Right renal pelvis (tissue), 4 donors: ENCODE results near the gene PRSS48. TPM values are rescaled to one million over a fixed set of nuclear protein-coding genes. Genes with fewer than 3 reads are reported as not detected.
"Not testable (repeated sequence)": the region's sequence is repeated elsewhere in the genome, so short reads cannot be mapped to it uniquely, and the experiment has no call there.

ENCODE experiments used
- DNase-seq, 4 donors: peaks; one replicate each; pipeline ENCODE4 v3.0.0-alpha.2; 2013; ENCODE audit warnings: low read depth in 4 of 4, low spot score in 3 of 4, missing footprints in 1 of 4
- polyA plus RNA-seq, 4 donors: library from polyadenylated mRNA; unstranded; fragments of 120-200 nt; gene quantifications; one replicate each; pipeline ENCODE4 v1.2.1, GENCODE V29; 2013; ENCODE audit not compliant: insufficient read length in 4 of 4

PRSS48 gene
- polyA plus RNA-seq, 4 donors = not detected

DNA sequence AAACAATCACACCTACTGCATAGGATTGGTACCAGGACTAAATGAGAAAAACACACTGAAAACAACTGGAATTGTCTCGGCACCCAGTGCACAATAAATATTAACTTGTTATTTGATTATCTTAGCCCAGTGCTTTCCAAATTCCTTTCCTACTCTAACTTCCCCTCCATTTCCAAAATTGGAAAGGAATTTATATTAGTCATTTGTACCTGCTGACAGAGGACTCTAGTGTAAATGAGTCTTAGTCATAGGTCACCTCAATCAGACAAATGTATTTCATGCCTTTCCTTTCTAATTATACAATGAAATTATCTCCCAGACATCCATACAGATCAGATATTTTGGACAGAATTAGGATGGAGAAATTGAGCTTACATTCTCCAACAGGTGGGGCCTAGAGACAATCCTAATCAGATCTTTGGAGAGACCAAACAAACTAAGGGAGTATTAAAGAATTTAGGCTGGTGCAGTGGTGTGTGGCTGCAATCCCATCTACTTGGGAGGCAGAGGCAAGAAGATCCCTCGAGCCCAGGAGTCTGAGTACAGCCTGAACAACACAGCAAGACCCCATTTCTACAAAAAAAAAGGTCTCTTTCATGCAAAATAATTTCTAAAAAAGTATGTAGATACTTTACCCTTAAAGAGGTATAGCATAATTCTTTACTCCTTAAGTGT is 38.4 kb downstream of the PRSS48 start:
- no peak for DNase-seq

DNA sequence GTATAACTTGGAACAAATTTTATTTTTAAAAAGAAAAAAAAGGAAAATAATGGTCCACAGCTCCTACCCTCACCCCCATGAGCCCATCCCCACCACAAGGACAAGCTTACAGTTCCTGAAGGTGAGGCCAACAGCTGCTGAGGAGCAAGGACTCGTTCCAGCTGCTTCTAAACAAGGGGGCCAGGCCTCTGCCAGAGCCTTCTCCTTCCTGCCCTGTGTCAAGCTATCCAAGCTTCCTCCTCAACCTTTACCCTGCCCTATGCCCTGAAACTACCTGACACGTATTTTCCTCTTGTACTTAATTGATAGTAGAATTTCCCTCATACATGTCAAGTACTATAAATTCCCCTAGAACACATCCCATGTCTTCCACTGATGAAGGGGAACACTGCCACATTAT is 39.7 kb downstream of the PRSS48 start:
- no peak for DNase-seq

DNA sequence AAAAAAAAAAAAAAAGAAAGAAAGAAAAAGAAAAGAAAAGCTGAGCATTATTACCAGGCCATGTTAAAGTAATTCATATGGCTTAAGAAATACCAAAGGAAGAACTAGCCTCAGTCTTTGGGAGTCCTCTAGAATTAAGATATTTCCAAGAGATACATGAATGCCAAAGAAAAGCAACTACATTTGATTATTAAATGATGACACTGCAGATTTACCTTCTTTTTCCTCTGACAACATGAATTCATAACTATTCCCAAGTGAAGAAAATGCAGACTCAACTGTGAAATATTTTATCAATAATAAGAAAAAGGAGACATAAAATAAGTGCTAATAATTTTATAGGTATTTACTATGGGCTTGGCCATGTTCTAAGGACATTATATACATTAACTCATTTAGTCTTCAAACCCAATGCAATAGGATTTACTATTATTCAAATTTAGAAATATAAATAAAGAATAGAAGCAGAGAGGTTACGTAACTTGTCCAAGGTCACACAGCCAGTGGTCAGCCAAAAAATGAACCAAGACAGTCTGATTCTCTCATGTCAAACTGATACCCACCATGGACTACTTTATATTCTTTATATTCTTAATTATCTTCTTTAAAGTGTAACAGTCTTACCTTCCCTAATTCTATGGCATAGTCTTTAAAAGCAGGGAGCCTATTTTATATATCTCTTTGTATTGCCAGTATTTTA is 41.5 kb downstream of the PRSS48 start:
- no peak for DNase-seq

DNA sequence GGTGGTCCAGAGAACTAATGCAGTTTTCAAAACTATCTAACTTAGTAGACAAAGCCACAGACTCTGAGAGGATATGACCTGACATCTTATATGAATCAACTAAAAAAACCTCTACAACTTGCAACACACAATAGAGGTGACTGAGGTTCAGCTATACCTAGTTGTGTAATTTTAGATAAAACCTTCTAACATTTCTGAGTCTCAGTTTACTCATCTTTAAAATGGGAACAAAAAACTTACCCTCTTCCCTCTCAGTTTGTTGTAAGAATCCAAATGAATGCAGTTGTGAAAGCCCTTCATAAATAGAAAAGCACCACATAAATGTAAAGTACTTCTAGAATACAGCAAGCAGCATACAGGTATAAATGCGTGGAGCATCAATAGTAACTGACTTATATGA is 42.5 kb downstream of the PRSS48 start:
- no peak for DNase-seq

DNA sequence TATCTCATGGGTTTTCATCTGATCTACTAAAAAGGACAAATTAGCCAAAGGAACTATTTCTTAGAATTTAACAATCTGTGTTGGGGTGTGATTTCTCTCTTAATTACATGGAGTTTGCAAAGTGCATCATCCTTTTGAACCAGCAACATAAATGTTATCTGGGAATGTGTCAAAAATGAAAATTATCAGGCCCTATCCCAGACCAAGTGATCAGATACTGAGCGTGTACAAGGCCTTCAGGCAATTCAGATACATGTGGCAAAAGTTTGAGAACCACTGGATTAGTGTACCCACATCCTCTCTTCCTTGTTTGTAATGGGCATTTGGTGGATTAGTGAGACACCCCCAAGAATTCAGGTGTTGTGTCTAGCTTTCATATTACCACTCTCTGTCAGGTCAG is 44.6 kb downstream of the PRSS48 start:
- no peak for DNase-seq

DNA sequence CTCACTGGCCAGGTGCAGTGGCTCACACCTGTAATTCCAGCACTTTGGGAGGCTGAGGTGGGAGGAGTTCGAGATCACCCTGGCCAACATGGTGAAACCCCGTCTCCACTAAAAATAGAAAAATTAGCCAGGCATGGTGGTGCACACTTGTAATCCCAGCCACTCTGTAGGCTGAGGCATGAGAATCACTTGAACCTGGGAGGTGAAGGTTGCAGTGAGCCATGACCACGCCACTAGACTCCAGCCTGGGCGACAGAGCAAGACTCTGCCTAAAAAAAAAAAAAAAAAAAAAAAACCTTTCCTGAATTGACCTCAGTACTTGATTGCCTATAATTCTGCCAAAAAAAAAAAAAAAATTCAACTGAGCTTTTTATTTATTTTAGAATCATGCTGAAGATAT is 45.2 kb downstream of the PRSS48 start:
- DNase-seq = not testable (repeated sequence)

- no peak for DNase-seq
Measured at GRCh38 chr4:151322570-151322969, 45.6 kb downstream of the PRSS48 start.

- DNase-seq = no peak
Measured at GRCh38 chr4:151323667-151324066, 46.7 kb downstream of the PRSS48 start.

DNA sequence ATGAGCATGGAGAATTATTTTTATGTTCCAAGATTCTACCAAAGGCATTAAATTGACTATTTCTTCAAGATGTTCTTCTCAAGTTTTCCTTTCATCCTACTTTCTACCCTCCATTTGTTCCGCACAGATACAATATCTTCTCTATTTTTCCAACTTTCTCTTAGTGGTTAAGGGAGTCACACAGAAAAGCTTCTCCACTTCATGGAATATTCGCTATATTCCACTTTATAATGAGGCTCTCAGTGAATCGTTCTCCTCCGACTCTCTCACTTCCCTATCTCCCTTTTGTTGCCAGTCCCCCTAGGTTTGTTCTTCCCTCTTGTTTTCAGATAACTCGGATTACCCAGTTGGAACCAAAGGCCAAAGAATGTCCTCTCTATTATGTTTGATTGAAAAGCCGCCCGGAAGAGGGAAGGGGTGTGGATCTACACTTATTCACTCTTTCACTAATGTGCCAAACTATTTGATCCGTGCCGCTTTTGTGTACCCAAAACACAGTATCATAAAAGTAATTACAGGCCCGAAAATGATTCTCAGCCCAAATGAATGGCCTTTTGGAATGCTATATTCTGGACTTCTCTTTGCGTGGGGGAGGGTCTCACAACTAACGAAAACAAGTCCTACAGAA is 47.3 kb downstream of the PRSS48 start:
- DNase-seq = peak in 2 of 4 donors; percentile 20 to 34

DNA sequence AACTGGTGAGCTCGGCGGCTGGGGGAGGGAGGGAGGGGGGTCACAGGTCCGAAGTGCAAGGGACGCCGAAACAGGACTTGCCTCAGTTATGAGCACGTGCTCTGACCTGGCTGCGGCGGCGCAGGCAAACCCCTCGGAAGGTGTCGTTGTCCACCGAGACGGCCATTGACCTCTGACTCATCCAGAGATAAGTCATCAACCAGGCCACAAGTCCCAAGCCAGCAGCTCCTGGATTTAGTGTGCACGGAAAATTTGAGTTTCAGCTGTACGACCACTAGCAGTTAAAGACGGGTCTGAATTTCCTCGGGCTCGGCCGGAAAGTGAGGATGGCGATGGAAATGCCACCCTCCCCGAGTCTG is 47.8 kb downstream of the PRSS48 start:
- DNase-seq = peak in 3 of 4 donors; percentile 30 to 55 (median 50)

DNA sequence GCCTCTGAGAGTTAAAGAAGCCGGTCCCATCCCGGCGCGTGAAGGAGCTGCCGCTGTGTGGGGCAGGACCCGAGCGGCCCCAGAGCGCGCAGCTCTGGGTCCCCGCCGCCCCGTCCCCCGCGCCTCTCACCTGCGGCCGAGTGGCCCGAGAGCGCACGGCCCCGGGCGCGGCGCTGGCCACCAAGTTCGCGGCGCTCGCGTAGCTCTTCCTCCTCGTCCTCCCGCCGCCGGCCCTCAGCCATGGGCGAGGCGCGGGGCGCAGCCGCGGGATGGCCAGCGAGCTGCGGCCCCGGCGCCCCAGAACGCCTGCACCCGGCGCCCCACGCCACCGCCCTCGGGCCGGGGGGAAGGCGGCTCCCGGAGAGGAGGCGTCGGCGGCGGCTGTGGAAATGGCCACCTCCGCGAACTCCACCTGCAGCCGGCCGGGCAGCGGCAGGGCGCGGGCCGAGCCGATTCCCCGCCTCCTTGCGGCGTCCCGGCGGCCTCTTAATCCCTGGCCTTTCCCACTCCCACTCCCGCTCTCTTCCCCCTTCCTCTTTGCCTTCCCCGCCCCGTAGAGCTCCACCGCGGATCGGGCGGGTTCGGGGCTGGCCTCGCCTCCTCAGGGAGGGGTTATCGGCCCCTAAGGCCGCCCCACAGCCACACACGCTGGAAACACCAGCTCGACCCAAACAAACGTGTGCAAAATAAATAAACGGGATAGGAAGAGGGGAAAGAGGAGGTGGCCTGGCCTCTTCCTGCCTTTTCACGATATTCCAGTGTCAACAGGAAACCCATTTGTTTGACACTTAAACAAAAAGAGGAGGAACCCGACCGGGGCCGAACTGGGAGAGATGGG is 48.4 kb downstream of the PRSS48 start, which contains the start of gene SH3D19:
Gene SH3D19 (minus strand): TSS at position 495 of the 838 bp plus-strand sequence. CDS start 253 bp downstream, at position 242.
- DNase-seq = peak; percentile 32 to 53 (median 44)

- DNase-seq = no peak
Measured at GRCh38 chr4:151325949-151326246, 48.9 kb downstream of the PRSS48 start.

DNA sequence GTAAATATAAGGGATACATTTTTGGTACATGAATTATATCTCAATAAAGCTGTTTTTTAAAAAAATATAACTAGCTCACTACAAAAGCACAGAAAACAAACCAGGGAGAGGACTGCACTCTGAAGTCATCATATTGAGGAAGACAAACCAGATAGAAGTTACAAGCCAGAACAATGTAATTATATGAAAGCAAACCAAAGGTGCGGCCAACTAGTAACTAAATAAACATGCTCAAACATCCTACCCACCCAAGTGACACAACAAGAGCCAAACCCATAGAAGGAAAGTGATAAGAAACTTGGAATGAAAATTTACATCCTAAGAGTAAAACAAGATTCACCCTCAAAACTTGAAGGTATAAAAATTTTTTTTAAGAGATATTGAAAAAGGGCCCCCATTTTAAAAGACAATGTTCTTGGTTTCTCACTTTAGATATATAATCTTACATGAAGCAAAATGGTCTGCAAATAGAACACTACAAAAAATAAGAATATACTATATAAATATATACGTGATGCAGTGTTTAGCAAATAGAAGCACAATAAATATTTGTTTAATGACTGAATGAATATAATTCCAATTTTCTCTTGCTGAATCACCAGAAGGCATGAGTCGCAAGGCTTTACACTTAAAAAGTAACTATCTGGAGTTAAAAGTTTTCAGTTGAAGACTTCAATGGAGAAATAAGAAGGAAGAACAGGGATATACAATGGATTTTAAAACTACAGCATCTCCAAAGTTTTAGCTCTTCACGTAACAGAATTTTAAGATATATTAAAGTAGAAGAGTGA is 52.5 kb downstream of the PRSS48 start:
- no peak for DNase-seq

DNA sequence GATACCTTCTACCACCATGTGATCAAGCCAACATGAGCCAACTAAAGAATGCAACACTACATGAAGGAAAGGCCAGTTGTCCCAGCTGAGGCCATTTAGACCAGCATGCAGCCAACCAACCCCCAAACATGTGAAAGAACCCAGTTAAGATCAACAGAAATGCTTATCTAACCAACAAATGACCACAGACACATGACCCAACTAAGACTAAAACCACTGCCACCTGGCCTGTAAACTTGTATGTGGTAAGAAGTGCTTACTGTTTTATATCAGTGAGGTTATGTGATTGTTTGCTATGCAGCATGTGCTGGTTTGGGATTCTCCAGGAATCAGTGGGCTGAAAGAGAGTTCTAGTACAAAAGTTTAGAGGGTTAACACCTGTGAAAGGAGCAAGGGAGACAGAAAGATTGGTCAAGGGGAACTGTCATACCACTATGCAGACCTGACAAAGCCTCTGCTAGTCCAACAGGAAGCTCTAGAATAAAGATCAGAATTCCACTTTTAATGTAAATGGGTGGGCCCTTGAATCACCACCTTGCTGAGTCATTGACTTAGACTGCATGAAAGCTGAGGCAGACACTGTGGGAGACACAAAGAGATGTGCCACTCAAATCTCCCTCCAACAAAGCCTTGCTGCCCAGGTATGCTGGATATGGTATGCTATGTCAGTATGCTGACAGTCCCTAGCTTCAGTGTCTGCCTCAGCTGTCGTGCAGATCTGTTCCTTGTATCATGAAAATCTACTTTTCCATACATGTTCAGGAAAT is 54.5 kb downstream of the PRSS48 start:
- no peak for DNase-seq

- no peak for DNase-seq
Measured at GRCh38 chr4:151339467-151339866, 62.5 kb downstream of the PRSS48 start.

DNA sequence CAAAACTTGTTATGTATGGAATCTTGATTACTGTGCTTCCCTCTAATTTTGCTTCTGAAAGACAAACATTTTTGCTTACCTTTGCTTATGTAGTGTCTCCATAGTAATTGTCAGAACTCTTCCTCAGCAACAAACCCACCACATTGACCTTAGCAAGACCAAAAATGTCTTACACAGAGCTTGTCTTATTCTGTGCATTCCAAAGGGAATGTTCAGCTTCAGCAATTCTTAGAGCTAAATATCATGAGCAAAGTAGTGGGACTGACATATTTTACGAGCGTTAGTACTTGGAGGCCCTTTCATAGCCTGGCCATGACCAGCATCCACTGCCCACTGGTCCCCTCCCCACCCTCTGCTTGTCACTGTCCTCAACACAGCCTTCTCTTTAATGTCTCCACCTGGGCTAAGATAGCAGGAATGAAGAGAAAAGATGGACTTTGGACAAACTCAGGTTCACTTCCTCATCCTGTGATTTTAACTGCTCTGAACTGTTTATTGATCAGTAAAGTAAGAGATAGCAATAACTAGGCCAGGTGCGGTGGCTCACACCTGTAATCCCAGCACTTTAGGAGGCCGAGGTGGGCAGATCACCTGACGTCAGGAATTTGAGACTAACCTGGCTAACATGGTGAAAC is 63.9 kb downstream of the PRSS48 start:
- DNase-seq = no peak
